ENCODE measurements around the gene C4orf17. TPM values are rescaled to one million over a fixed set of nuclear protein-coding genes. Genes with fewer than 3 reads are reported as not detected.

Gene C4orf17
- total and polyA plus RNA-seq, 2 of the 8 experiments (the other 6 are each of a cell fraction or from before 2014, with no cell fraction given), result not detected

GRCh38 chr4:99564921-99565320 lies 54.1 kb downstream of the C4orf17 start:
- Histone ChIP-seq H4K91ac (replicated peaks; ENCODE audit: insufficient read length, low read length) (no peak overlapping the region), H2BK5ac (ENCODE audit: low read depth, low read length) (no peak overlapping the region), H3K23me2 (ENCODE audit: low read depth, low read length) (peaks cover 5% of the 10 kb centered on the region; the same call in 1 of the 2 replicates), H3K79me2 (ENCODE audit: control insufficient read depth in 1 of 2, insufficient read depth in 2 of 2, low read length in 2 of 2) (no peaks in the 10 kb centered on the region), H3K9me3 (ENCODE audit: insufficient read depth in 2 of 2, low read depth in 1 of 2, low read length in 1 of 2) (no peaks in the 10 kb centered on the region), H2BK15ac (ENCODE audit: low read length) (no peak overlapping the region), H2AK5ac (ENCODE audit: low read depth, low read length) (no peak overlapping the region), H3K4me3 (ENCODE audit: extremely low read depth in 1 of 4, insufficient read depth in 2 of 4, low read depth in 3 of 4, low read length in 4 of 4) (no peak overlapping the region), H3K79me1 (ENCODE audit: low read depth, low read length) (no peaks in the 10 kb centered on the region), H2BK120ac (replicated peaks; ENCODE audit: low read depth, low read length) (no peak overlapping the region), H3K14ac (ENCODE audit: insufficient read length) (no peak overlapping the region), H3K4me1 (replicated peaks in 1 of 4; ENCODE audit: control insufficient read depth in 3 of 4, insufficient read depth in 4 of 4, low read length in 3 of 4) (no peaks in the 10 kb centered on the region; a peak in 1 of 7 replicates), H3K4me2 (ENCODE audit: insufficient read depth in 1 of 2, low read depth in 2 of 2, low read length in 2 of 2) (no peak overlapping the region), H2BK12ac (ENCODE audit: low read depth, low read length) (no peak overlapping the region), H3K18ac (ENCODE audit: extremely low read depth, low read length) (no peak overlapping the region), H2BK20ac (ENCODE audit: low read length) (no peak overlapping the region), H3K36me3 (ENCODE audit: control insufficient read depth in 2 of 4, insufficient read depth in 4 of 4, low read length in 3 of 4) (no peaks in the 10 kb centered on the region), H3K9ac (replicated peaks in 1 of 4; ENCODE audit: extremely low read depth in 1 of 4, low read depth in 3 of 4, low read length in 3 of 4) (no peak overlapping the region), H4K8ac (ENCODE audit: extremely low read depth, insufficient read depth, low read length) (no peak overlapping the region), H4K5ac (ENCODE audit: insufficient read length, low read depth, low read length) (no peak overlapping the region), H3K23ac (ENCODE audit: insufficient read length) (no peak overlapping the region), H4K20me1 (replicated peaks in 1 of 2; ENCODE audit: control insufficient read depth in 1 of 2, insufficient read depth in 2 of 2, low read length in 2 of 2) (no peaks in the 10 kb centered on the region), H3K27me3 (replicated peaks in 1 of 4; ENCODE audit: control insufficient read depth in 3 of 4, extremely low read depth in 1 of 4, insufficient read depth in 3 of 4, low read length in 3 of 4) (no peaks in the 10 kb centered on the region), H3K27ac (ENCODE audit: low read depth, low read length) (no peak overlapping the region), H3K56ac (replicated peaks; ENCODE audit: insufficient read length, low read depth, low read length) (no peak overlapping the region), H2AFZ (ENCODE audit: low read length) (no peak overlapping the region), H3K4ac (replicated peaks; ENCODE audit: insufficient read length, low read depth, low read length) (no peak overlapping the region)
- DNase-seq (ENCODE audit: low read depth in 1 of 2, low spot score in 2 of 2), result no peak
- POLR2A ChIA-PET (ENCODE audit: partially characterized antibody), result no interaction called here
- FAIRE-seq, result no peak
- CTCF ChIA-PET (ENCODE audit: partially characterized antibody), result no interaction called here
- TF ChIP-seq EZH2 (IDR thresholded peaks at IDR 0.05; ENCODE audit: low read depth, low read length, severe bottlenecking) (no peak), RFX5 (IDR thresholded peaks at IDR 0.05; ENCODE audit: borderline replicate concordance, low read depth, low read length) (no peak), SIN3A (conservative IDR thresholded peaks at IDR 0.05 in 1 of 2, IDR thresholded peaks at IDR 0.05 in 1 of 2; ENCODE audit: low read depth in 1 of 2, low read length in 2 of 2) (no peak), JUND (IDR thresholded peaks at IDR 0.05; ENCODE audit: low read length) (no peak), SP4 (IDR thresholded peaks at IDR 0.05; ENCODE audit: low read length) (no peak), TBP (IDR thresholded peaks at IDR 0.05; ENCODE audit: low read depth, low read length) (no peak)

Measured in H1 (cell line).